ENCODE measurements around the gene SMPD4.
"Not testable (repeated sequence)": the region's sequence is repeated elsewhere in the genome, so short reads cannot be mapped to it uniquely, and the experiment has no call there.

SMPD4 gene

DNA sequence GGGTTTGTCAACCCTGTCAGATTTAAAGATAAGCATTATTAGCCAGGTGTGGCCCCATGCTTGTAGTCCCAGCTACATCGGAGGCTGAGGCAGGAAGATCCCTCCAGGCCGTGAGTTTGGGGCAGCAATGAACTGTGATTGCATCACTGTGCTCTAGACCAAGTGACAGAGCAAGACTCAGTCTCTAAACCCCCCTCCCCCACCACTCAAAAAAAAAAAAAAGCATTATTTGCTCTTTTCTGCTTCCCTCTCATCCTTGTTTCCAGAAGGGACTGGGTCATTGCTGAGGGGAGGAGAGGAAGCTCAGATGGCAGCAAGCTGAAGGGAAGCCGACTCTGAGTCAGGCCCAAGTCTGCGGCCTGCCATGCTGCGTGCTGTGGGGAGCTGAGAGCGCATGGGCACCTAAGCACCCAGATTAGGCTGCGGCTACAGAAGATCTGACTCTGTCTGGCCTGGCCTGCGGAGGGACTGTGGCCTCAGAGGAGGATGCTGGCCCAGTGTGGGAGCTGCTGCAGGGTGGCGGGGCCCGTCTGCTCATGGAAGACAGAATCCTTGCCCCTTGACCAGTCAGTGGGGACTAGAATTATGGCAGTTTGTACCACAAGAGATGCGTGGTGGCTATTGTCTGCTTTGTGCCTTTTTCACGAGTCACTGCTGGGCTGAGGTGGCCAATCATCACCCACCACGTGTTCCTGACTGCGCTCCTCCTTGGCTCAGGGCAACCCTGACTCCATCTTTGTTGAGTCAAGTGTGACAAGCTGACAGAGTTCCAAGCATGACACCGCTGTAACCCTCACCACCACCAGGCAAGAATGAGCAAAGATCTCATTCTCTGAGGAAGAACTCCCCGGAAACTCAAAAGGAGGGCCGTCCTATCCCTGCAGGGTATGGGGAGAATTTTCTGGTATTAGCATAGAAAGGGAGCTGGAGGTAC is 6.7 kb upstream of the SMPD4 start:
- DNase-seq (ENCODE audit: low spot score), result not testable (repeated sequence)

DNA sequence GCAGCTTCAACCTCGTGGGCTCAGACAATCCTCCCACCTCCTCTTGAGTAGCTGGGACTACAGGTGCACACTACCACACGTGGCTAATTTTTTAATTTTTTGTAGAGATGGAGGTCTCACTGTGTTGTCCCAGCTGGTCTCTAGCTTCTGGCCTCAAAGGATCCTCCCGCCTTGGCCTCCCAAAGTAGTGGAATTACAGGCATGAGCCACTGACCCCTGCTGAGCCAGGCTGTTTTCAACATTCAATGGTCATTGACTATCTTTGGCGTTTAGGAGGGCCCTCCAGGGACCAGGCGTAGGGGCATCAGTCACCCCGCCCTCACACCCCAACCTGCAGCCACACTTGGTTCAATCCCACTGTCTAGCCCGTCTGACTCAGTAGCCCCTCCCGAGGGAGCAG is 5.9 kb upstream of the SMPD4 start:
- DNase-seq (ENCODE audit: low spot score), result no peak

- DNase-seq (ENCODE audit: low spot score), result no peak
These were observed 5.0 kb upstream of the SMPD4 start for GRCh38 chr2:130186391-130186790.

- no peak for DNase-seq (ENCODE audit: low spot score)
These were observed 4.5 kb upstream of the SMPD4 start for GRCh38 chr2:130185896-130186295.

- DNase-seq (ENCODE audit: low spot score), result no peak
These were observed 4.0 kb upstream of the SMPD4 start for GRCh38 chr2:130185436-130185835.

GRCh38 chr2:130183512-130184373 is 2.3 kb upstream of the SMPD4 start:
- DNase-seq (ENCODE audit: low spot score), result no peak

DNA sequence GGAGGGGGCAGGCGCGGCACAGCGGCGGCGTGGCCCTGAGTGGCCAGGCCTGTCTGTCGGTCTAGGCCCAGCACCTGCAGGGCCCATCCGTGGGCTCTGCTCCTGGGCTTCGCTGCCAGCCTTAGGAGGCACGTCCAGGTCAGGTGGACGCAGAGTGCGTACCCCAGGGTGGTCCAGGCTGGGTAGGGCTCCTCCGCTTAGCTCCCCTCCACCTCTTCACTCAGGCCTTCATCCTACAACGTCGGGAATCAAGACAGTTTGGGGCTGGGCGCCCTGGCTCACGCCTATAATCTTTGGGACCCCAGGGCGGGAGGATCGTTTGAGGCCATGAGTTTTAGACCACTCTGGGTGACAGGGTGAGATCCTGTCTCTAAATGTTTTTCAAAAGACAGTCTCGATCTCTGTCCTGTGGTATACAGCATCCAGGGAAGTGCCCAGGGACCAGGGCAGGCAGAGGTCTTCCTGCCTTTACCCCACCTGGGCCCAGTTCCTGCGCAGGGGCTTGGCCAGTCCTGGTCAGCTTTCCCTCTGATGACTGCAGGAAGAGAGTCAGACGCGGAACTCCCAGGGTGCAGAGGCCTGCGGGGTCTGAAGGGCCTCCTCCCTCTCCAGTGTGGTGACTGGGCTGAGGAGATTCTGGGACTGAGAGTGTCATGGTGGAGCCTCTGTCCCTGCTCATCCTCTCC is 1.6 kb upstream of the SMPD4 start:
- not testable (repeated sequence) for DNase-seq (ENCODE audit: low spot score)

DNA sequence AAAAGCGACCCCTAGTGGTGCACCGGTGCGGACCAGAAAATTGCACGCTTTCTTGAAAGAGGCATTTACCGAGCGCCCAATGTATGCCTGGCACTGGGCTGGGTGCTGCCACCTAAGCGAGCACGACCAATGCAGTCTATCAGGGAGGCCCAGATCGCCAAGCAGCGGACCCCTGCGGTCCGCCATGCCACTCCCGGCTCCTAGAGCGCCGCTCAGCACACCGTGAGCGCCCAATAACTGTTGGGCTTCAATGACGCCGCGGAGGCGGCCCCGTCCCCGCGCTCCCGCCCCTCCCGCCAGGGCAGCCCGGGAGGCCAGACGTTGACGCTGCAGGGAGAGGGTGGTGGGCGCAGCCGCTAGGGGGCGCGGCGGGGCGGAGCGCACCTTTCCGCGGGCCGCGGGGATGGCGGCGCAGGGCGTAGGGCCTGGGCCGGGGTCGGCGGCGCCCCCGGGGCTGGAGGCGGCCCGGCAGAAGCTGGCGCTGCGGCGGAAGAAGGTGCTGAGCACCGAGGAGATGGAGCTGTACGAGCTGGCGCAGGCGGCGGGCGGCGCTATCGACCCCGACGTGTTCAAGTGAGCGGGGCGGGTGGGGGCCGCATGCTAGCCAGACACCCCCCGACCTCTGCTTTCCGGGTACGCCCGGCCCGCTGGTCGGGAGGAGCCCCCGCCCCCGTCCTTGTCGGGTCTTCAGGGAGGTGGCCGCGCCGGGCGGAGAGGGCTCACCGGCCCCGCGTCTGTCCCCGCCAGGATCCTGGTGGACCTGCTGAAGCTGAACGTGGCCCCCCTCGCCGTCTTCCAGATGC is 679 bp upstream of the SMPD4 start, which contains the start of gene MZT2B:
TSS of gene MZT2B (plus strand) at position 383 of the 803 bp plus-strand sequence. CDS start at position 404, 21 bp downstream.
- DNase-seq (ENCODE audit: low spot score), result peak; percentile 93

GRCh38 chr2:130180404-130181324 is 738 bp downstream of the SMPD4 start:
- not testable (repeated sequence) for DNase-seq (ENCODE audit: low spot score)

DNA sequence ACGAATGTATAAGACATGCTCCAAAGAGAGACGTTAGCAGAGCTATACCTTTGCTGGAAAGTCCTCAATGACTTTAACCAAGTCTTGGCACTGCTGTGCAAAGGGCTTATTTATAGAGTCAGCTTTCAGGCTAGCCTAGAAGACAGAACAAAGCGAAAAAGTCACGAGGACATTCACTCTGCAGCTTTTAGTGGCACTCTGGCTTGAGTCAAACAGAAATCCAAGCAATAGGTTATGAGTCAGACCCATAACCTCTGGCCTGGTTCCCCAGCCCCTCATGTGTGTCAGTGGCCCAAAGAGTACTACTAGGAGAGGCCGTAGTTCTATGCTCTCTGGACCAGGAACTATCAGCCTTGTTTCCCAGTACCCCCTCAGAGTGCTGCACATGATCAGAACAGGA is 6.5 kb downstream of the SMPD4 start:
- not testable (repeated sequence) for DNase-seq (ENCODE audit: low spot score)

GRCh38 chr2:130169896-130170295 is 11.5 kb downstream of the SMPD4 start:
- DNase-seq (ENCODE audit: low spot score), result no peak

DNA sequence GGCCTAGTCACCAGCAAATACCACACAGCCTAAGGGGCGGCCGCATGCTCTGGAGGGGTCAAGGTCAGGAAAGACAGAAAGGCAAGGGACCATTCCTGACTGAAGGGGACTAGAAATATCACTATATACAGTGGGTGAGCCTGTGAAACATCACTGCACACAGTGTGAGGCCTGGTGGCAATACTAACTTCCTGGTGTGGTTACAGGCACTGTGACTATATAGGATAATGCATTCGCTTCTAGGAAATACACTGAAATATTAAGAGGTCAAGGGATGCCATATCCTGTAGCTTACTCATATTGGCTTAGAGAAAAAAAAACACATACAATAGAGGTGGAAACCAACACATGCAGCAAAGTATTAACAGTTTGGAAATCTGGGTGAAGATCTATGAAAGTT is 12.2 kb downstream of the SMPD4 start:
- not testable (repeated sequence) for DNase-seq (ENCODE audit: low spot score)

DNA sequence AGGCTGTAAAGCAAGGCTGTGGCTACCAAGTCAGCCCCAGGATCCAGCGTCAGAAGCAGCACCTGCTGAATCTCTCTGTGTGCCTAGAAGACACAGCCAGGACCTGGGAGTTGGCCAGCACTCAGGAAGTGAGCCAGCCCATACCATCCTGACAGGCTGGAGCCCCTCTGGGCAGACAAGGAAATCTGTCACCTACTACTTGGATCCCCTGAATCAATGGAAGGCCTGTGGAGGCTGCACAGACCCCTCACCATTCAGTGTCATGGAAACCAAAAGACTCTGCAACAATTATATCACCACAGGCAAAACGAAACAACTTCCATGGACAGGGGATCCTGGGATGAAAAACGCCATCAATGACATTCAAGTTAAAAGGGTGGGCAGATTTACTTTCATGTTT is 14.8 kb downstream of the SMPD4 start:
- DNase-seq (ENCODE audit: low spot score), result not testable (repeated sequence)

DNA sequence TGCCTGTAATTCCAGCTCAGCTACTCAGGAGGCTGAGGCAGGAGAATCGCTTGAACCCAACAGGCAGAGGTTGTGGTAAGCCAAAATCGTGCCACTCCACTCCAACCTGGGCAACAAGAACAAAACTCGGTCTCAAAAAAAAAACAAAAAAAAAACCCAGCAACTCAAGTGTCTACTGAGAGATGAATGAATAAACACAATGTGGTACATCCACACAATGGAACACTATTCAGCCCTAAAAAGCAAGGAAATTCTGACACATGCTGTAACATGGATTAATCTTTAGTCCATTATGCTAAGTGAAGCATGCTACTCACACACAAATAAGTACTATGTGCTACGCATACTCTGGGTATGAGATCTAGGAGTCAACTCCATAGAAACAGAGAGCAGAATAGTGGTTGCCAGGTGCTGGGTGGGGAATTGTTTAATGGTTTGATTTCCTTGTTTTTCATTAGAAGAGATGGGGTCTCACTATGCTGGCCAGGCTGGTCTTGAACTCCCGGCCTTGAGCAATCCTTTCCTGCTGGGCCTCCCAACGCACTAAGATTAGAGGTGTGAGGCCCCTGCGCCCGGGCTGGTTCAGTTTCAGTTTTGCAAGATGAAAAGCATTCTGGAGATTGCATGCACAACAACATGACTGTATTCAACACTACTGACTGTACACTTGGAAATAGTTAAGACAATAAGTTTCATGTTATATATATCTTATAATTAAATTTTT is 15.9 kb downstream of the SMPD4 start:
- DNase-seq (ENCODE audit: low spot score), result no peak

DNA sequence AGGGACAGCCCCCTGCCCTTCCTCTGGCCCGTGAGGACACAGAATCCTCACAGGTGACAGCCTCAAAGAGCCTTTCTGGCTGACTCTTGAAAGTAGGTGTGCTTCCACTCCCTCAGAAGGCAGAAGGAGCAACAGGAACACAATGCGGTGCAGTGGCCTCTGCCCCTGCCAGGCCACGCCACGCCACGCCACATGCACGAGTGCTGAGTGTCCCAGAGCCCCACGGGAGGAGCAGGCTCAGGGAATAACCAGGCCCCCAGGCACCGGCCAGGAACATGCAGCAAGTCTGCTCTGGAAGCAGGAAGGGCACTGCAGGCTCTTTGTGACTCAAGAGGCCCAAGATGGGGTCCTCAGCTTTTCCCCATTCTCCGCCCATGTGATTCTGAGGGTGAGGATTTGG is 18.4 kb downstream of the SMPD4 start:
- no peak for DNase-seq (ENCODE audit: low spot score)

DNA sequence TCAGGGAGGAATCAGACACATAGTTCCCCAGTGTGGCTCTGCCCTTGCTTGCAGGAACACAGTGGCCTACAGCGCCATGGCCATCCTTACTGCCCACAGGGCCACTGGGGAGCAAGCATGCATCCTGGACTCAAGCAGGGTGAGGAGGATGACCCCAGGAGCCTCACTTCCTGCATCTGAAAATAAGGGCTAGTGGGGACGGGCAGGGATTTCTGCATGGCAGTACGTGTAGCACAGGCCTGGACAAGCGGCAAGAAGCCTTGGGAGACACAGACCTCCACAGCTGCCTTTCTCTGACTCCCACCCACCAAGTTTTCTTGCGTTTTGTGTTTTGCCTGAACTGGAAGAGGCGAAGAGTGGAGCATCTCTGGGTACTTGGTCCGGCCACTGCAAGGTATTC is 18.9 kb downstream of the SMPD4 start:
- not testable (repeated sequence) for DNase-seq (ENCODE audit: low spot score)

- DNase-seq (ENCODE audit: low spot score), result not testable (repeated sequence)
These were observed 20.3 kb downstream of the SMPD4 start for GRCh38 chr2:130160838-130161705.

- no peak for DNase-seq (ENCODE audit: low spot score)
These were observed 21.3 kb downstream of the SMPD4 start for GRCh38 chr2:130160131-130160530.
